ENCODE measurements around the gene LRBA. TPM values are rescaled to one million over a fixed set of nuclear protein-coding genes. Genes with fewer than 3 reads are reported as not detected.

The LRBA gene
- total and polyA plus RNA-seq, 9 of the 15 experiments (the other 6 are each of a cell fraction or from before 2014, with no cell fraction given) = 24.2 to 88.7 (median 59.7) TPM

DNA sequence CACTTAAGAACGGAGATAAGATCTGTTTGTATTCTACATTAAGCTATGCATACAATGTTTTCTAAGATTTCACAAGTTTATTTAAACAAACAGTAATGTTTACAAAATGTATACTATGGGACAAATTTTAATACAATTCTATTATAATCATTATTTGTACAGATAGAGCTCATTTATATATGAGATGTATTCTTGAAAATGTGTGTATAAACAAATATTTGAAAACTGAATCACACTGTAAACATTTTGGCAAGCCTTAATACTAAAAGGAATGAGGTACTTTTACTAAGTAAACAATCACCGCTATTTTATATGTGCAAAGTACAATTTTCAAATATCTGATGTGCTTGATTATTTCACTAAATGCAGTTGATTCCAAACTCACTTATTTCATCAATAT lies 552.3 kb downstream of the LRBA start (continued):
- TF ChIP-seq MGA (IDR thresholded peaks at IDR 0.05) = no peak
- no peak for TF ChIP-seq SFPQ (IDR thresholded peaks at IDR 0.05; ENCODE audit: low read depth, low read length)
- no peak for TF ChIP-seq NFE2 (IDR thresholded peaks at IDR 0.05; ENCODE audit: low read depth)
- TF ChIP-seq MIER1 (IDR thresholded peaks at IDR 0.05; ENCODE audit: low read depth) = no peak
- no peak for TF ChIP-seq RFX7 (CRISPR knock-in tag; IDR thresholded peaks at IDR 0.05)
- no peak for TF ChIP-seq NR2F6 (CRISPR knock-in tag; IDR thresholded peaks at IDR 0.05)

Data from K562 (cell line).